DMS53 treated with DMSO at 0.1 percent for 48 hours (cell line): ENCODE results near the gene CXCR6.
A peak's percentile ranks its signal among the peaks of the same experiment; 100 is the strongest.

Source experiments
- DNase-seq: peaks from one replicate; lab custom pipeline; 2025; ENCODE audit not compliant: unreplicated experiment; lab: John Stamatoyannopoulos, UW

CXCR6 gene

DNA sequence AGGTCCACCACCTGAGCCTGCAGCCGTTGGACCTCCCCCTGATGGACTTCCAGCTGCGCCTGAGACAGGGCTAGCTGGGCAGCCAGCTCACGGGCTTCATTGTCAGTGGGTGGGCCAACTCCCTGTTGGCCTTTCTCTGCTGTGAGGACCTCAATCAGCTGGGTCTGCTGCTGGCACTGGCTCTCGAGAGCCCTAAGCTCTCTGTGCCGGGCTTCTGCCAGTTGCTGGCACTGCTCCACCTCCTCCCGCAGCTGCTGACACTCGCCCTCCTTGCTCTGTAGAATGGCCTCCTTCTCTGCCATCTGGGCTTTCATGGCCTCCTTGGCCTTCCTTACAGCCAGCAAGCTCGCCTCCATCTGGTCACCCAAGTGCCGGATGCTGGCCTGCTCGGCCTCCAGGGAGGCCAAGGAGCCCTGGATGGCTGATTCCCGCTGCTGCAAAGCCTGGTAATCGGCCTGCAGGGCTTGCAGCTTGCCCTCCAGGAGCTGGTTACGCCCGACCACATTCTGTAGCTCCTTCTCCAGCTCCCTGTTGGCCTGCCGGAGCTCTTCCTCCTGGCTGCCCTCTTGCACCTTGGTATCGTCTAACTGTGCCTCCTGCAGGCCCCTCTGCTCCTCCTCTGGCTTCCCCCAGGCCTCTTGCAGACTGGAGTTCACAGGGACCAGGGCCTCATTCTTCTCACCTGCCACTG lies 23.8 kb downstream of the CXCR6 start:
- DNase-seq = no peak

DNA sequence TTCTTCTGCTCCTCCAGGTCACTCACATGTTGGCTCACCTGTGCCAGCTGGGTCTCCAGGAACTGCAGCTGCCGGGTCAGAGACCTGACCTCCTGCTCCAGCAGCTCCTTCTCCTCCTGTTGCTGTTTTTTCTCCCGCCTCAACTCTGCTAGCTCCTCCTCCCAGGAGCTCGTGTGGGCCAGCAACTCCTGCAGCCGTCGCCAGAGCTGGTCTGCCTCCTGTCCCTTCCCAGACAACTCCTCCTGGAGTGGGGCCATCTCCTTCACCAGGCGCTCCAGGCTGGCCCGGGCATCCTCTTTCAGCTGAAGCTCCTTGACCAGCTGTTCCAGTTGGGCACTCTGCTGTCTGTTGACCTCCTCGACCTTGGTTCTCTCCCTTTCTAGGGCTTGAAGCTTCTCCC lies 24.5 kb downstream of the CXCR6 start:
- DNase-seq = no peak

DNA sequence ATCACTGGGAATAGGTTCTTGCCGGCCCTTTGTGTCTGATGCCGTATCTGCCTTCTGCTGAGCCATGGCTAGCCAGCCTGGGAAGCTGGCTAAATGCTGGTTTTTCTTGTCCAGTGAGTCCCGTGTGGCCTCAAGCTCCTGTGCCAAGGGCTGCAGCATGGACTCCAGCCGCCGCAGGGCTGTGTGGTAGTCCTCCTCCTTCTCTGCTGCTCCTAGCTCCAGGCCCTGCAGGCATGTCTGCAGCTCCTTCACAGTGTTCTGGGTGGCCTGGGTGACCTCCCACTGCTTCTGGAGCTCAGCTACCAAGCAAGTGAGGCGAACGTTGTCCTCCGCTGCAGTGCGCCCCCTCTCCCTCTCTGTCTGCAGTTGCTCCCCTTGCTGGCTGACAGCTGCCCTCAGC lies 24.9 kb downstream of the CXCR6 start:
- no peak for DNase-seq

DNA sequence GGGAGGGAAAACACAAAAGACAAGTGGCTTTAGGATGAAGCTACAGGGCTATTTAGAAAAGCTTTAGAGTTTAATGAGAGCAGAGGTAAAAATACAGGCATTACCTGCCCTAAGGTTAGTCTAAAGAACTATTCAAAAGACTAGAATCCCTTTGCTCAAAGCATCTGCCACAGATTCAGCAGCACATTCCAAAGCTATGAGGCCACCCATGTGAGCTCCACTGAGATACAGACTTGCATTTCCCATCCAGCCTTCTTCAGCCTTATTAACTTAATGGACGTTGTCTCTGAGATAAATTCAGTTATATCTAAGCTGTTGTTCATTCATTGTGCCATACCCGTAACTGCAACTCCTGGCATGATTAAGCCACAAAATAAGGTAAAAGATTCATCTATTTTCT lies 25.4 kb downstream of the CXCR6 start:
- DNase-seq = no peak

DNA sequence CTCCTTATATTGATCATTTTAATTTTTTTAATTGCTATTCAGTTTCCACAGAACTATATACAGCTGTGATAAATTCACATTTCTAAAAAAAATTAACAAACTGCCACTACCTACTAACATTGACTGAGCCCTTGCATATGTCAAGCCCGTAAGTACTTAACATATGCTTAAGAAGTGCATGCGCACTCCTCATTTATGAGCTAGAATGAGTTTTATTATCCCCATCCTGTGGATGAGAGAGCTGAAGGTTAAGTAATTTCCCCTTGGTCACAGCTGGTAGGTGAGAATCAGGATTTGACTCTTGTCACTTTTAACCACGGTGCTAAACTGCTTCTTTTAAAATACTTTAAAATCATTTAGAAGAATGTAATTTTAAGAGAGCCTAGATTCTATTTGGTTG lies 25.9 kb downstream of the CXCR6 start:
- DNase-seq = no peak

DNA sequence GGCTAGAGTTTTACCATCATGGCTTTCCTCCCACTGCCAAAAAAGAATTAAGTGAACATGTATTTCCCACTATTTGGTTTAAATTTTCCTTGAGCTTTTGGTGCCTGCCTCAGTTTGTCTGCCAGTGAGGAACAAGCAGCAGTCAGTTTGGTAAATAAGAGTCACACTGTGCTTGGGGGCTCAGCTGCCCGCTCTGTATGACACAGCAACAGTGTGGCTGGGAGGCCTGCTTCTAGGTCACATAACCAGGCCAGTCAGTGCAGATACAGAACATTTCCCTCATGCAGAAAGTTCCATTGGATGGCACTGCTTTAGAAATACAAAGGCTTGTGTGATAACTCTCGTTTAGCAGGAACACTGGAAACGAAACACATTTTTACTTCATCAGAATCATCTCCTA lies 26.7 kb downstream of the CXCR6 start:
- DNase-seq = no peak

DNA sequence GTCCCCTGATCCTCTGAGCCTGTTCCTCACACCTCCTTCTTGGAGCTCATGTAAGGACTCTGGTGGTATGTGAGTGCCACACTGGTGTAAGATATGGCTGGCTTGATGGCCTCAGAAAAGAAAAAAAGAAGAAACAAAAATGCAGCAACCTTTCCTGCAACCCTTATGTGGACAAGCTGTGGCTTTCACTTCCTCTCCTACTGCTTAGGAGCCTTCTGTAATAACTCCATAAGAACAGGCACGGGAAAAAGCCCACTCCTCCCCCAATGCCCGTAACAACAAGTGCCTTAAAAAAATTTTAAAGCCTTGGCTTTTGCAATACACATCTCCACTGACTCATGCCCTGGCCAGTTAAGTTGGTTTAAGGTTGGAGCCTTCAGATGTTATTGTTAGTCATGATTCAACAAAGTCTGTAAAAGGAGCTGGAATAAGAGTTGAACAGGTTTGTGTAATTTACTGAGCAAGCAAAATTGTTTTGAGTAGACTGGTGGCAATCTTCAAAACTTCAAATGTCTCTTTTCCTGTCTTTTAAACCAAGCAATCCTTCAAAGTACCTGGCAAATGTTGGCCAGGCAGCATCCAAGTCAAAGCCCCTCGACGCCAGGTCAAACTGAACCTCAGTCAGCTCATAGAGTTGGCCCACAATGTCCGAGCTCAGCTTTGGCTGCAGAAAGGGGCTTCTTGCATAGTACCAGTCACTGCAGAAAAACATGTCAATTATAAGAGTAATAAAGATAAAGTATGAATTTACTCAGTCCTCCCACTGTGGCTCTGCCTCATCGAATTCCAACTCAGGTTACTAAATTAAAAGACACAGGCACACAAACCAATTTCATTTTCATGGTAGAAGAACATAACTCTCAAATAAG lies 29.5 kb downstream of the CXCR6 start:
- no peak for DNase-seq

DNA sequence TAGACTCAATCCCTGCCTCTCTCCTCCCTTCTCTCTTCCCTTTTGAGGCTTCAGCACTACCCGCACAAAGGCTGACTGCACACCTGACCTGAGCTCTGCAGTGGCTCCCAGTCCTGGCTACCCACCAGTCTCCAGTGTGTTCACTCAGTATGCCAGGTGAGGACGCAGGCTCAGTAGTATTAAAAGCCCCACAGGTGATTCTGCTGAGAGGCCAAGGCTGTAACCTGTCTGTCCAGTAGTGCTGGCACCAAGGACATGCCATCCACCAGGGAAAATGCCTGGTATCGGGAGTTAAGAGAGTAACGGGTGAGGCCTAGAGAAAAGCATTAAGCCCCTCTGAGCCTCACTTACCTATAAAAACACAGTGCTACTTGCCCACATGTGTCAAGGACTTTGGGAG lies 31.4 kb downstream of the CXCR6 start:
- no peak for DNase-seq

DNA sequence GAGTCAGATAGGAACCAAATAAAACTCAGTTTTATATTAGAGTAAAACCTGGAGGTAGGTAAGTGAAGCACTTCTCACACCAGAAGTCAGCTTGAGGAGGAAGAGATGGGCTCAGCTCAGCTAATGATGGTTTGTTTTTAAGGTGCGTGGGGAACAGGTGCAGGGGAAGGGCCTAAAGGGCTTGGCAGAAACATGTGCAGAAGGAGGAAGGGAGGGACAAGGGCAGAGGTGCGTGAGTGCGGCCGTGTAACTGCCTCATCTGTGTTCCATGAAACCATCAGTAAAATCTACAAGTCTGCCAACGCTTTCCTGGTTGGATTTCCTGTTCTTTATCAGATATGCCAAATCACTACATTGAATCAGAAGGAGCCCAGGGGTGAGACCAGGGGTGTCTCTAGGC lies 32.4 kb downstream of the CXCR6 start:
- no peak for DNase-seq

DNA sequence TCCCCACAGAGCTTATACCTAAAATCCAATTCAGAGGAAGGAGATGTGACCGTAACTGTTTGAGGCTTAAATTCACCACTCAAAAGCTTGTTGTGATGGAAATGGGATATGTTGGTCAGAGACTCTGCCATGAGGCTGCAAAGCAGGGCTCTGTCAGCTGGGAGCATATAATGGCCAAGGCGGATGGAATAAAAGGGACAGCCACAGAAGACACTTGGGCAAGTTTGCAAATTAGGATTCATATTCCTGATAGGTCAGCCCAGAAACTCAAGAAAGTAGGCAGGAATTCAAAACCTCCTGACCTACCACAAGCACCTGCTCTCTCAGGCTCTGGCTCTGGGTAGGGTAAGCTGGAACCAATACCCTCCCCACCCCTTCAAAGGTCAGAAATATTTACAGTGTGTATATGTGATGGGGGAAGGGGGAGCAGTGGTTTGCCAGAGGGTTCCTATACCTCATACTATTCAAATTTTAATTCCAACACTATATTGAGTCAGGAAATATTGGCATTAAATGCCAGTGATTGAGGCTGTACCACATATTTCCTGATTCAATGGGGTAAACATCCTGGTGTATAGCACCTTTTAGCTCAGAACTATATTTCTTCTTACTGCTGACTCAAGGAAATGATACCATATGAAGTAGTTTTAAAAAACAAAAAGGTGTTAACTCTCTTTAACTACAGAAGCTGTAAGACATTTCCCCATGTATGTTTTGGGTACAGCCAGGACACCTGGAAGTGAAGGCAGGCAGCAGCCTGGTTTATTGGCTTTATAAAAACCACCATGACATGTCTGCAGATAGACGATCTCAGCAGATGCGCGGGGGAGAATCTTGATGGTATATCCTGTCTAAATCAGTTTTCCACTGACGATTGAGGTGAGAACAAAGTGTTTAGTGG lies 33.2 kb downstream of the CXCR6 start:
- DNase-seq = no peak

DNA sequence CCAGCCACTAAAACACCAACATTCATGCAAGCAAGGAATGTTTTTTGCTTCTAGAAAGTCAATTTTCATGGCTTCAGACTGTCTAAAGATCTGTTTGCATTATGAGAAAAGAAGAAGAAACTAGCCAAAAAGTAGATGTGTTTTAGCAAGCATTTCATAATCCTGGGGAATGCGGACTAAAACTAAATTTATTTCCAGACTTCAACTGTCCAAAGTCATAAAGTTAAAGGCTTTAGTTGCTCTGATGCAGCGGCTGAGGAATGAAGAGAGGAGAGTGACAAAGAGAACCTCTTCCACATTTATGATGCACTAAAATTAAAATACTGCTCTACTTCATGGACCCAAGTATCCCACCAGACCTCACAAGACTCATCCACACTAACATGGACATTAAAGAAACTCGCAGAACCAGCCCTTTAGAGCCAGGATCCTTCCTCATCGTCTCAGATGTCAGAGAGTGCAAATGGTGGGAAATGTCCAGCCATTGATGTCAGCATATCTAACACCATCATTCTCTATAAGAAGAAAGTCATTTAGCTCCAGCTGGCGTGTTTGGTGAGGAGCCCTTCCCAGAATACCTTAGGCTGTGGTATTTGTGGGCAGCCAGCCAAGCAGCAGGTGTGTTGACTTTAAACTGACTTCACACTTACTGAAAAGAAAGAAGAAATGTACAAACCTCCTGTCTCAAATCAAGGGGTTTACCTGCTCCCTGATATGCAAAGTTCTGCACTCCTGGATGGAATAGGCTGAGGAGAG lies 34.9 kb downstream of the CXCR6 start:
- DNase-seq = peak; percentile 34

DNA sequence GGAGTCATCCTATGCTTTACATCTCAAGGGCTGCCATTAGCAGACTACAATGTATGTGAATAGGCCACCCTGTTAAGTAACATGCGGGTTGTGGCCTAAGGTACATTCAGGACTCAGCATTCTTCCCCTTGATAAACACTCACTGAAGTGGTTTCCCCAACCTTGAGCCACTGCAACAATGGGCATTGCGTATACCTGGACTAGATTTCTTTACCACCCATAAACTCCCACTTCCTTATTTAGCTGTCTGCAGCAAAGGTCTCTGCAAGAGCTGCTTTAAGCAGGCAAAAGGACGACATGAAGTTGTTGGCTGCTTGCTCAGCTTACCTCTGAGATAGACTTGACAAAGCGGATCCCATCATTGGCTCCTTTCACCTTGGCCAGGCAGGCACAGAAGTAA lies 36.1 kb downstream of the CXCR6 start:
- no peak for DNase-seq

DNA sequence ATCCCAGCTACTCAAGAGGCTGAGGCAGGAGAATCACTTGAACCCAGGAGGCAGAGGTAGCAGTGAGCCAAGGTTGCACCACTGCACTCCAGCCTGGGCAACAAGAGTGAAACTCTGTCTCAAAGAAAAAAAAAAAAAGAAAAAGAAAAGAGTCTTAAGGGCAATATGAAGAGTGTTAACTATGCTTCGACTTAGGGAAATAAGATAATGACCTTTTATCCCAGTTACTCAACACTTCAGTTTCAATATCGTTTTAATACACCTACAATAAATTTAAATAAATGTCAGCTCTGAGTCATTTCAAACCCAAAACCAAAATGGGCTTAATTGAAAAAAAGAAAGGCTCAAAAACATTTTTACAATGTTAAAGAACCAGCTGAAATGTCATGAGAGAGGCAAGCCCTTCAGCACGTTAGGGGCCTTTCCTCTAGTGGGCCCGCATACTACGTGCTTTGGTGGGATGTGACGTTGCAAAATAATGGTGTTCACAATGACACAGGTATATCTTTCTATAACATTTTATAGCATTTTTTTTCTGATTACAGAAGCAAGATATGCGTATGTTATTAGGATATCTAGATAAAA lies 37.1 kb downstream of the CXCR6 start:
- DNase-seq = no peak

DNA sequence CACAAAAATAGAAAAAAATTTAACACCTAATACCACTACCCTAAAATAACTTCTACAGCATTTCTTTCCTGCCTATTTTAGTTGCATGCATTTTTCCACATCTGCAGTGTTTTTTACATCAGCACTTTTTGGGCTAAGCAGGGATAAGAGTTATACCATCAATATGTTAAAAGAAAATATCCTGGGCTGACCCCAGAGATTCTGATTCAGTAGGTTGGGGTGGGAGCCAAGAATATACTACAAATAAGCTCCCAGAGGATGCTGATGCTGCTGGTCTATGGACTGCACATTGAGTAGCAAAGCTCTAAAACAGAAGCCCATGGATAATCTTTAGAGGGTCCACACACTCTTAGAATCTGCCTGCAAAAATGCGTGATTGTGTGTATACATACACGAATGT lies 37.6 kb downstream of the CXCR6 start:
- DNase-seq = no peak

DNA sequence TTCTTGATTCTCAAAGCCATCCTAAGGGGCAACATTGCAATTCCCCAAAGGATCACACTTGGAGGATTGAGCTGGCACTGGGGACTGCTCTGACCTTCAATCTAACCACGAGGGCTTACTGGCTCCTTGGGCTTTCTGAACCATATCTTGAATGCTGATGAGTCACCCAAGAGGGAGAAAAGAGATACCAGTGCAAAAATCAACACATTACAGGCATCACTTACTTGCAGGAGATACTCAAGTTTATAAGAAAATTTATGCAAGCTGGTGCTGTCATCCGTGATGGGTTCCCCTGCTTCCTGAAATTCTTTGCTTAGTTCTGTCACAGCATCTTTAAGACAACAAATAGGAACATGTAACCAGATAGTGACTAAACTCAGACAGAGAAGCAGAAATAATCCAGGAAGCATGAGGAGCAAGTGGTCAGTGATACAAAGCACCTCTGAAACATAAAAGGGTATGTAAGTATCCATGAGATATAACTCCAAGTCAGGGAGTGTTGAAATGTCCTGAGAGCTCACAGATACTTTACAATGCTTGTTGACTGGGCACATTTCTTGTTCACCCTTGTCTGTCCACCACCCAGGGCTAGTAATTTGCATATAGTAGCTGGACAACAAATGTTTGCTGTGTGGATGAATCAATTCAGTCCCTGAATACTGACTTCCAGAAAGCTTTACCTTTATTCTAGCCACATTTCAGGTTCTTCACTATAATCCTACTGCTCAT lies 38.2 kb downstream of the CXCR6 start:
- no peak for DNase-seq

DNA sequence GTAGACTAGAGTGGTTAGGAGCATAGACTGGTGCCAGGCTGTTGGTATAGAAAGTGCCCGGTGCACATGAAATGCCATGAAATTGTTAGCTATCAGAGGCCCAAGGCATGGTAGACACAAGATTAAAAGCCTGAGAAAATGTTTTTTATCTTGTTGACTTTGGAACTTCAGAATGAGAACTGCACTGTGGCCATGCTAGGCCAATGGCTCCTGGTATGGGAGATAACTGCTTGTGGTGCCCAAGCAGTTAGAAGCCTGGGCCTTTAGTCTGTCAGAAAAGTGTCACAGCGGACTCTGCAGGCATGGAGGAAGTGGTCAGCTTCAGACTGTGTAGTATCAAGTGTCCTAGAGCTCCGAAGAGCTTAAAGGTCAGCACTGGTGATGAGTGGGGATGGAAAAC lies 40.5 kb downstream of the CXCR6 start:
- no peak for DNase-seq

DNA sequence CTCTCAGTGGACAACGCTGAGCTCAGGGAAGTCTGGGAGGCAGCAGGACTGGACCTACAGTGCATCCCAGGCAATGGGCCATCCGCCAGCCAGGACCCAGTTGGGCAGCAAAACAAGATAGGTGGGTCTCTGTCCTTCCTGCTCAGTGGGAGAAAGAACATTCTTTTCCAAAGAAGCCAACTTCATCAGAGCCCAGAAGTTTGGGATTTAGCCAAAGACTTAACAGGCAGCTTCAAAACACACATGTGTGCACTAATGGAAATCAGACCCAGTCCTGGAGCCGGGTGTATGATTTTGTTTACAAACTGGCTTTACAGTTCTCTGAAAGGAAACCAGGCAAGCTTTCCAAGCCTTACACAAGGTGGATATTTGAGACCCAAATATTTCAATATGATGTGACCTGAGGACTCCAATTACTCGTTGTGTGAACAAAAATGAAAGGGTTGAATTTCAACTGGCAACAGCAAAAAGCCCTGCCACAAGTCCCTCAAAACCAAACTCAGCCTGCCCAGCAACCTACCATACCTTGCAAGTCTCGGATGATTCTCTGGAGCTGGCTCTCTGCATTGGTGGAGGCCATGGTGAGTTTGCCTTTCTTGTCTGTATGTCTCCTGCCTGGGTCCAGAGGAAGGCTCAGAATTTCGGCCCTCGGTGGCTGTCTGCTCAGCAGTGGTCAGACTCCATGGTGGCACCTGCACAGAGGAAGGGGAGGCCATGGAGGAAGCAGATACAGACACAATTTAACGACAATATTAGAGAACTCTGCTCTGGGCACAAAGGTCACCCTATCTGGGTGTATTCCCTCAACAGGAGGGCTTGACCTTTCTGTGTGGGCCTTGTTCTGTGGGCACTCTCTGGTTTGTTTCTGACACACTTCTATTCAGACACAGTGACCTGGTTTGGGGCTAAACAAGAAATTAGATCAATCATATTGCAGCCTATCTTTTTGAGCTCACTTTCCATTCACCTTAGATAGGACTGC lies 41.4 kb downstream of the CXCR6 start:
- DNase-seq = no peak

DNA sequence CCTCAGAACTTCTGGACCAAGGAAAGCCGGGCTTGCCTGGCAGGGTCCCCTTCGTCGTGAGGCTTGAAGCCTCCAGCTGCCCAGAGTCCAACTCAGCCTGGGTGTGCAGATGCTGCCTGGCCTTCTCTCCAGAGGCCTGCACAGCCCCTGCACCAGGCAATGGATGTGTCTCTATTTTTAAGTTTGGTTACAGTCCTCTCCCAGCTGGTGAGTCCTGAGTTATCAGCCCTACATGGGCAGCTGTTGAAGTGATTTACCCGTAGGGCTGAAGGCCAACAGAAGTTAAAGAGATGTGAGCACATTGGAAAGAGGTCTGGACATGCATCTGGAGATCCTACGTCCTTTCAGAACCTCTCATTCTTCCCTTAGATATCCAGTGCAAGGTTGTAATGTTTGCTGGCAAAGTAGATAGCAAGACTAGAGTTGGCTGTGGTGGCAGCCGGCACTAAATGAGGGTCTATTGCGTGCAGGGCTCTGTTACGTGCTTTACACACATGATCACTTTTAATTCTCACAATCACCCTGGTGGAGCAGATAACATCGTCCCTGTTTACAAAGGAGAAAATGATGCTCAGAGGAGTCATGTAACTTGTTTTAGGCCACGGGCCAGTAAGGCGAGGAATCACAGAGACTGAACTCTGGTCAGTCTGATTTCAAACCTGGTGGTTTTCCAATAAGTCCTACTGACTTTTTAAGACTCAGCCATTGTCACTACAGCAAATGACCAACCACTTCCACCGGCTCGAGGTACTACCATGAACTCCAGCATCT lies 42.5 kb downstream of the CXCR6 start:
- DNase-seq = no peak
